KMS-11 (cell line): ENCODE data around the gene NAV2.

Experiments used
- H2AFZ ChIP-seq: fragments of 200-600 bp; sonication (generic); 2 replicates; pipeline ENCODE4 v1.6.1; 2016; ENCODE audit warnings: antibody characterized with exemption, mixed run types, low read depth
- H3K27ac ChIP-seq: fragments of 200-600 bp; sonication (generic); 2 replicates; pipeline ENCODE4 v1.6.1; 2016; ENCODE audit warnings: mild to moderate bottlenecking, mixed run types
- H3K27me3 ChIP-seq: fragments of 200-600 bp; sonication (generic); 2 replicates; pipeline ENCODE4 v1.6.1; 2017; ENCODE audit warnings: mild to moderate bottlenecking, low read depth, mixed run types, moderate library complexity; ENCODE audit not compliant: insufficient read depth
- H3K36me3 ChIP-seq: fragments of 200-600 bp; sonication (generic); 2 replicates; pipeline ENCODE4 v1.6.1; 2017; ENCODE audit warnings: mild to moderate bottlenecking, mixed run types; ENCODE audit not compliant: insufficient read depth
- H3K4me1 ChIP-seq: fragments of 200-600 bp; sonication (generic); 2 replicates; pipeline ENCODE4 v1.6.1; 2016; ENCODE audit warnings: mild to moderate bottlenecking, low read depth, mixed run types; ENCODE audit not compliant: poor library complexity, severe bottlenecking
- H3K4me2 ChIP-seq: fragments of 200-600 bp; sonication (generic); 2 replicates; pipeline ENCODE4 v1.7.0; 2016; ENCODE audit warnings: mild to moderate bottlenecking, mixed run types
- H3K4me3 ChIP-seq: fragments of 200-600 bp; sonication (generic); IDR thresholded peaks from 2 replicates; pipeline ENCODE4 v1.6.1; 2017; ENCODE audit warnings: low read depth, low read length, mixed read lengths; ENCODE audit not compliant: insufficient read depth
- H3K79me2 ChIP-seq: fragments of 200-600 bp; sonication (generic); 2 replicates; pipeline ENCODE4 v1.6.1; 2016; ENCODE audit warnings: low read depth, mixed run types; ENCODE audit not compliant: insufficient read depth
- H3K9ac ChIP-seq: fragments of 200-600 bp; sonication (generic); 2 replicates; pipeline ENCODE4 v1.6.1; 2016; ENCODE audit warnings: mild to moderate bottlenecking, mixed run types
- H4K20me1 ChIP-seq: fragments of 200-600 bp; sonication (generic); 2 replicates; pipeline ENCODE4 v1.6.1; 2016; ENCODE audit warnings: mild to moderate bottlenecking, mixed run types; ENCODE audit not compliant: insufficient read depth
- TF ChIP-seq, protein P1 (sequence below): fragments of 200-600 bp; sonication (generic); conservative IDR thresholded peaks from 2 replicates; pipeline ENCODE4 v1.6.1; 2017; ENCODE audit warnings: low read depth, mild to moderate bottlenecking, antibody characterized with exemption, low read length, moderate library complexity, mixed read lengths

Gene NAV2

GRCh38 chr11:19794161-19794560, 81.5 kb downstream of the NAV2 start:
- TF ChIP-seq, protein P1, sequence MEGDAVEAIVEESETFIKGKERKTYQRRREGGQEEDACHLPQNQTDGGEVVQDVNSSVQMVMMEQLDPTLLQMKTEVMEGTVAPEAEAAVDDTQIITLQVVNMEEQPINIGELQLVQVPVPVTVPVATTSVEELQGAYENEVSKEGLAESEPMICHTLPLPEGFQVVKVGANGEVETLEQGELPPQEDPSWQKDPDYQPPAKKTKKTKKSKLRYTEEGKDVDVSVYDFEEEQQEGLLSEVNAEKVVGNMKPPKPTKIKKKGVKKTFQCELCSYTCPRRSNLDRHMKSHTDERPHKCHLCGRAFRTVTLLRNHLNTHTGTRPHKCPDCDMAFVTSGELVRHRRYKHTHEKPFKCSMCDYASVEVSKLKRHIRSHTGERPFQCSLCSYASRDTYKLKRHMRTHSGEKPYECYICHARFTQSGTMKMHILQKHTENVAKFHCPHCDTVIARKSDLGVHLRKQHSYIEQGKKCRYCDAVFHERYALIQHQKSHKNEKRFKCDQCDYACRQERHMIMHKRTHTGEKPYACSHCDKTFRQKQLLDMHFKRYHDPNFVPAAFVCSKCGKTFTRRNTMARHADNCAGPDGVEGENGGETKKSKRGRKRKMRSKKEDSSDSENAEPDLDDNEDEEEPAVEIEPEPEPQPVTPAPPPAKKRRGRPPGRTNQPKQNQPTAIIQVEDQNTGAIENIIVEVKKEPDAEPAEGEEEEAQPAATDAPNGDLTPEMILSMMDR, result no peak
- Histone ChIP-seq H2AFZ (no peak overlapping the region), H4K20me1 (no peaks in the 10 kb centered on the region)

DNA sequence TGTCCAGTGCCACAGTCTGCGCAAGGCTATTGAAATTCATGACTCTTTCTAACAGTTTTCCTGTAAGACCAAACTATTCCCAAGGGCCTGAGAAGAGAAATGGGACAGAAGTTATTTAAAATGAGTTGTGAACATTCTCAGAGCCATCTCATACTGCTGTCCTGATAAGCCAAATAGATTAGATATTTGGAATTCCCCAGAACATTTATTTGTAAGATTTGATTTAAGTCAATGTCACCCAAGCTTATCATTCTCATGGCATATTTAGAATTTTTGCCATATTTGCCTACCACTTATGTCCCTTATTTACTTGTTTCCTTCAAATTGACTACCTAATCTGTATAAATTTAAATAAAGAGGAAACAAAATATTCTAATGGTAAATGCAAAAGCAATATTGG, 82.4 kb downstream of the NAV2 start:
- H3K4me2 ChIP-seq, result no peak overlapping the region
- no peak overlapping the region for H3K4me3 ChIP-seq
- H3K9ac ChIP-seq, result no peak overlapping the region
- no peak overlapping the region for H2AFZ ChIP-seq
- no peaks in the 10 kb centered on the region for H3K27me3 ChIP-seq
- TF ChIP-seq, protein P1, result no peak
- no peaks in the 10 kb centered on the region for H3K36me3 ChIP-seq
- H3K4me1 ChIP-seq, result no peaks in the 10 kb centered on the region
- no peaks in the 10 kb centered on the region for H4K20me1 ChIP-seq
- no peak overlapping the region for H3K27ac ChIP-seq
- H3K79me2 ChIP-seq, result no peaks in the 10 kb centered on the region

More at GRCh38 chr11:19794161-19794560, 81.5 kb downstream of the NAV2 start:
- H3K27ac ChIP-seq, result no peak overlapping the region
- H3K4me2 ChIP-seq, result no peak overlapping the region
- no peak overlapping the region for H3K4me3 ChIP-seq
- no peaks in the 10 kb centered on the region for H3K36me3 ChIP-seq
- H3K27me3 ChIP-seq, result no peaks in the 10 kb centered on the region
- H3K79me2 ChIP-seq, result no peaks in the 10 kb centered on the region
- no peak overlapping the region for H3K9ac ChIP-seq
- H3K4me1 ChIP-seq, result no peaks in the 10 kb centered on the region

DNA sequence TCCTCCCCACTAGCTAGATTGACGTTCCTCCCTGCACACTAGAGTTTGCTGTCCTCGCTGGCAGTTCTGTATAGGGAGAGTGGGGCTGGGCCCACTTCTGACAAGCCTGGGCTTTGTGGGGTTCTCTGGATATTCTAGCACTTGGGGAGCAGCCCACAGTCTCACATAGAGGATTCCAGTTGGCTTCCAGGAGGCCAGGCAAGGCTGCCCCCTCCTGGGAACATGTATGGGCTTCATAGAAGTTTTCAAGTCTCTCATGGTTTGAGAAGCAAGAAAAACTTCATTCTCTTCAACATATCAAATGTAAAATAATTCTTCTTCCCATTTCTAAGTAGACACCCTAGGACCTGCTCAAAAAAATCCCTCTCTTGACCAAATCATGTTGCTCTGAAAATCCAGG, 87.5 kb downstream of the NAV2 start:
- Histone ChIP-seq H3K36me3 (no peaks in the 10 kb centered on the region), H3K79me2 (no peaks in the 10 kb centered on the region), H2AFZ (no peak overlapping the region), H3K27me3 (no peaks in the 10 kb centered on the region), H3K4me2 (no peak overlapping the region), H3K9ac (no peak overlapping the region), H4K20me1 (no peaks in the 10 kb centered on the region), H3K27ac (no peak overlapping the region), H3K4me1 (no peaks in the 10 kb centered on the region), H3K4me3 (no peak overlapping the region)
- TF ChIP-seq, protein P1, result no peak

DNA sequence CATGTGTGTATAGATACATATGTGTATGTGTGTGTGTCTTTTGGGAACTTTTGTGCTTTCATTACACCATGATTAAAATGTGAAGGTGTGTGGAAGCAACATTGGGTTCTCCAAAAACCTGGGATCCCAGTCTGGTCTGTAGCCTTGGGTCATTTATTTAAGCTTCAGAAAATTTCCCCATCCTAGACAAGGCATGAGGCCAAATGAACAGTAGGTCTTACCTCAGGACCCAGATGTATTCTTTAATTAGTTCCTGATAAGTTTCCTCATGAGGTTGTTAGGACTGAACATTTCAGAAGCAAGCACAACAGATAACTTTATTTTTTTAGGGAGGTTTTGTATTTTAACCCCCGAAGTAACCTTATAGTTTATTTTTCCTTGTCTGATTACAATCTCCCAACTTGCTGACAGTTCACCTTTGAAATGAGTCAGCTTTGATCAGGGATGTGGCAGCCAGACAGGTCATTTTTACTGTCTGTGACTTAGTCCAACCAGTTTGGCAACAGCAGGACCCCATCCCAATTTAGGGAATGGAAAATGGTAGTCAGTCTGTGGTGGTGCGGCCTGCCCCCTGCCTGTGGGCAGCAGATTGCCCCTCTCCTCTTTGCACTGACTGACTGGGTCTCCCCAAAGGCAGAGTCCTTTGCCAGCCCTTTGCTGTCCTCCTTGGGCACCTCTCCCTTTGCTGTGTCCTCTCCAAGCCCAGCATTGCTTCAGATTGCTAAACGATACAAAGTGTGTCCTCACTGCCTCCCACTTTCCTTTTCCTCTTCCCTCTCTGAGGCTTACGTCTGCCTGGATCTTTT, 88.3 kb downstream of the NAV2 start:
- no peak overlapping the region for H3K27ac ChIP-seq

More for the DNA sequence above, 88.3 kb downstream of the NAV2 start:
- Histone ChIP-seq H3K36me3 (no peaks in the 10 kb centered on the region), H2AFZ (no peak overlapping the region), H3K4me1 (no peaks in the 10 kb centered on the region), H3K79me2 (no peaks in the 10 kb centered on the region), H3K4me3 (no peak overlapping the region), H3K4me2 (no peak overlapping the region), H3K27me3 (no peaks in the 10 kb centered on the region), H3K9ac (no peak overlapping the region), H4K20me1 (no peaks in the 10 kb centered on the region)
- TF ChIP-seq, protein P1, result no peak
